ENCODE data around the gene CREB3. TPM values are rescaled to one million over a fixed set of nuclear protein-coding genes. Genes with fewer than 3 reads are reported as not detected.

The CREB3 gene
- total RNA-seq, 1 donor from 2014 or later: 28.1 TPM

- Histone ChIP-seq H3K27ac (peak overlapping the region; percentile 71), H3K9me3 (no peaks in the 10 kb centered on the region), H3K4me1 (peaks cover 59% of the 10 kb centered on the region), H3K36me3 (peaks cover 35% of the 10 kb centered on the region), H3K27me3 (ENCODE audit: low read depth) (no peaks in the 10 kb centered on the region), H3K4me3 (peak overlapping the region; percentile 84)
- TF ChIP-seq, protein P1, sequence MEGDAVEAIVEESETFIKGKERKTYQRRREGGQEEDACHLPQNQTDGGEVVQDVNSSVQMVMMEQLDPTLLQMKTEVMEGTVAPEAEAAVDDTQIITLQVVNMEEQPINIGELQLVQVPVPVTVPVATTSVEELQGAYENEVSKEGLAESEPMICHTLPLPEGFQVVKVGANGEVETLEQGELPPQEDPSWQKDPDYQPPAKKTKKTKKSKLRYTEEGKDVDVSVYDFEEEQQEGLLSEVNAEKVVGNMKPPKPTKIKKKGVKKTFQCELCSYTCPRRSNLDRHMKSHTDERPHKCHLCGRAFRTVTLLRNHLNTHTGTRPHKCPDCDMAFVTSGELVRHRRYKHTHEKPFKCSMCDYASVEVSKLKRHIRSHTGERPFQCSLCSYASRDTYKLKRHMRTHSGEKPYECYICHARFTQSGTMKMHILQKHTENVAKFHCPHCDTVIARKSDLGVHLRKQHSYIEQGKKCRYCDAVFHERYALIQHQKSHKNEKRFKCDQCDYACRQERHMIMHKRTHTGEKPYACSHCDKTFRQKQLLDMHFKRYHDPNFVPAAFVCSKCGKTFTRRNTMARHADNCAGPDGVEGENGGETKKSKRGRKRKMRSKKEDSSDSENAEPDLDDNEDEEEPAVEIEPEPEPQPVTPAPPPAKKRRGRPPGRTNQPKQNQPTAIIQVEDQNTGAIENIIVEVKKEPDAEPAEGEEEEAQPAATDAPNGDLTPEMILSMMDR (IDR thresholded peaks at IDR 0.05): no peak
- intact Hi-C loops (cut with DNase I): no loop called here
- ATAC-seq: peak in 1 of 2 donors; percentile 3
- DNase-seq: peak; percentile 74
Measured at GRCh38 chr9:35728041-35728971, 4.2 kb upstream of the CREB3 start.

DNA sequence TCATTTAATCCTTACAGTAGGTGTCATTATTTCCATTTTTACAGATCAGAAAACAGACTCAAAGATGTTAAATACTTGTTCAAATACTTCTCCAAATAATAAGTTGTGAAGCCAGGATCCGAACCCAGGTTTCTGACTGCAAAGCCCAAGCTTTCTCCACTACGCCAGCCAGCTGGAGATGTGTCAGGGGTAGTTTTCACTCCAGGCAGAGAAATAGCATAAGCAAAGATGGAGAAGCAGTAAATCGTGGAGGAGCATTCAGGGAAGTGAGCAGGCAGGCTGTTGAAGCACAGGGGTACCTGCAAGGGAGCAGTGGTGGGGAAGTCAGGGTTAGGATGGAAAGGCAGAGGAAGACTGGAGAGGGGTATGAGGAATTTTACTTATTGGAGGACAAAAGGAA is 3.4 kb upstream of the CREB3 start:
- H3K27ac ChIP-seq: peak overlapping the region; percentile 71
- no peaks in the 10 kb centered on the region for H3K27me3 ChIP-seq (ENCODE audit: low read depth)
- peak overlapping the region; percentile 84 for H3K4me3 ChIP-seq
- peaks cover 66% of the 10 kb centered on the region for H3K4me1 ChIP-seq
- TF ChIP-seq, protein P1 (IDR thresholded peaks at IDR 0.05): no peak
- intact Hi-C loops (cut with DNase I): no loop called here
- no peaks in the 10 kb centered on the region for H3K9me3 ChIP-seq
- DNase-seq (no peak), ATAC-seq (no peak)
- peaks cover 28% of the 10 kb centered on the region for H3K36me3 ChIP-seq

DNA sequence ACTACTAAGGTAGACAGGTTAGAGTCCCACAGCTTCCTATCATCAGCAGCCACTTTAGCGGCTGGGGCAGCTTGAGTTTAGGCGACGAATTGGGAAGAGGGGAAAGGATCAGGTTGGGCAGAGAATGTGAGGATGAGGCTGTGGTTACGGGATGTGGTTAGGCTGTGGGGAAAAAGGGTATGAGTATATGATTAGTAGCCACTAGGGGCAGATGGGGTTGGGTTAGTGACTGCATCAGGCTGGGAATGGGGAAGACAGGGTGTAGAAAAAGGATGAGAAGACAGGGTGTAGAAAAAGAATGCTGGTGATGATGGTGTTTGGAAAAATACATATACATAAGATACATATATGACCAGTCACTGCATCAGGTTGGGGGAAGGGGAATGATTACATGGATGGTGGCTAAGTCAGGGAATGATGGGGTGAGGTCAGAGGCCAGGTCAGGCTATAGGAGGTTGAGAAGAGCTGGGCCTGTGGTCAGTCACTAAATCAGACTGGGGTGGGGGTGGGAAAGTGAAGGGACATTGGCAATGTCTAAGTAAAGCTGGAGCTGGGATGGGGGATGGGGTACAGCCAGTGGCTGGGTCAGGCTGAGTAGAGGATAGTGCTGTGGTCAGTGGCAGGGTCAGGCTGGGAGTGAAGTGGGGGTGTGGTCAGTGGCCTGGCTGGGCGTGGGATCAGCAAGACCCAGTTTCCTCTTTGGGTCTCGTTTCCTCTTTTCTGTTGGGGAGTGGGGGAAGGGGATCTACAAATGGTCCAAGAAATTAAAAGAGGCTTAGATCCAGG is 2.6 kb upstream of the CREB3 start:
- Histone ChIP-seq H3K4me3 (peak overlapping the region; percentile 84), H3K36me3 (peaks cover 28% of the 10 kb centered on the region), H3K27me3 (ENCODE audit: low read depth) (no peaks in the 10 kb centered on the region), H3K27ac (peak overlapping the region; percentile 71), H3K9me3 (no peaks in the 10 kb centered on the region), H3K4me1 (peaks cover 67% of the 10 kb centered on the region)
- DNase-seq (peak; percentile 86), ATAC-seq (peak in 1 of 2 donors; percentile 10)
- intact Hi-C loops (cut with DNase I): no loop called here
- TF ChIP-seq, protein P1 (IDR thresholded peaks at IDR 0.05): peak; percentile 32

- DNase-seq (no peak), ATAC-seq (no peak)
- peak overlapping the region; percentile 97 for H3K27ac ChIP-seq
- no peaks in the 10 kb centered on the region for H3K9me3 ChIP-seq
- peaks cover 67% of the 10 kb centered on the region for H3K4me1 ChIP-seq
- H3K4me3 ChIP-seq: peak overlapping the region; percentile 84
- H3K27me3 ChIP-seq (ENCODE audit: low read depth): no peaks in the 10 kb centered on the region
- TF ChIP-seq, protein P1 (IDR thresholded peaks at IDR 0.05): no peak
- H3K36me3 ChIP-seq: peaks cover 28% of the 10 kb centered on the region
- intact Hi-C loops (cut with DNase I): no loop called here
Measured at GRCh38 chr9:35730486-35730854, 2.0 kb upstream of the CREB3 start.

GRCh38 chr9:35731415-35732184 is 866 bp upstream of the CREB3 start:
- intact Hi-C loops (cut with DNase I): no loop called here
- peak overlapping the region; percentile 97 for H3K27ac ChIP-seq
- no peaks in the 10 kb centered on the region for H3K27me3 ChIP-seq (ENCODE audit: low read depth)
- H3K4me3 ChIP-seq: peak overlapping the region; percentile 84
- ATAC-seq (no peak), DNase-seq (no peak)
- H3K36me3 ChIP-seq: peaks cover 28% of the 10 kb centered on the region
- TF ChIP-seq, protein P1 (IDR thresholded peaks at IDR 0.05): no peak
- no peaks in the 10 kb centered on the region for H3K9me3 ChIP-seq
- H3K4me1 ChIP-seq: peaks cover 63% of the 10 kb centered on the region

All from lower lobe of right lung (tissue), 2 donors.